Iris pigment epithelial cell (primary cell): ENCODE data around the gene CALN1.
A peak's percentile ranks its signal among the peaks of the same experiment; 100 is the strongest.
"Not testable (repeated sequence)": the region's sequence is repeated elsewhere in the genome, so short reads cannot be mapped to it uniquely, and the experiment has no call there.

Experiments used
- DNase-seq: peaks from one replicate; pipeline ENCODE4 v3.0.0-alpha.2; 2011; ENCODE audit warnings: low read depth

The CALN1 gene

DNA sequence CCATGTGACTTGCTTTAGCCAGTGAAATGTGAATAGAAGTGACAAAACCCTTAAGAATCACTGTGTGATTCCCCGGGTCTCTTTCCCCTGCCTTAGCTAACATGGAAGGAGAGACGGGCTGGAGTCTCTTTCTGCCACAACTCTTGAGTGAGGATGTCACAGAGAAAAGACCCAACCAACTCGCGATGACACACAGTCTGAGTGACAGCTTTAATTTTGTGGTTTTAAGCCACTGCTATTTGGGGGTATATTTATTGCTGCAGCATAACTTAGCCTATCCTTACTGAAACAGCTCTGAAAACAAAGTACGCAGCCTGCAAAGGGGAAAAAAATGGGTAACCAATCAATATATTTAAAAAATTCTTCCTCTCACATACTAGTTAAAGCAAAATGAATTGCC, 319.4 kb downstream of the CALN1 start:
- DNase-seq = no peak

DNA sequence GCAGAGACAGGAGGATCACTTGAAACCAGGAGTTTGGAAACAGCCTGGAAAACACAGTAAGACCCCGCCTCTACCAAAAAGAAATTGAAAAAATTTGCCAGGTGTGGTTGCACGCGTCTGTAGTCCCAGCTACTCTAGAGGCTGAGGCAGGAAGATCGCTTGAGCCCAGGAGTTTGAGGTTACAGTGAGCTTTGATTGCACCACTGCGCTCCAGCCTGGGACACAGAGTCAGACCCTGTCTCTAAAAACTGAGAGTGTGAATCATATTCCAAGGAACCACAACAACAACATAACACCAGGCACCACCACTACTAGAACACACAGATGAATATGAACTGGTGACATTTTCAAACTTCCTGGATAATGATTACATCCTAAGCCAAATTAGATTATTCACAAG, 324.2 kb downstream of the CALN1 start:
- DNase-seq = no peak

DNA sequence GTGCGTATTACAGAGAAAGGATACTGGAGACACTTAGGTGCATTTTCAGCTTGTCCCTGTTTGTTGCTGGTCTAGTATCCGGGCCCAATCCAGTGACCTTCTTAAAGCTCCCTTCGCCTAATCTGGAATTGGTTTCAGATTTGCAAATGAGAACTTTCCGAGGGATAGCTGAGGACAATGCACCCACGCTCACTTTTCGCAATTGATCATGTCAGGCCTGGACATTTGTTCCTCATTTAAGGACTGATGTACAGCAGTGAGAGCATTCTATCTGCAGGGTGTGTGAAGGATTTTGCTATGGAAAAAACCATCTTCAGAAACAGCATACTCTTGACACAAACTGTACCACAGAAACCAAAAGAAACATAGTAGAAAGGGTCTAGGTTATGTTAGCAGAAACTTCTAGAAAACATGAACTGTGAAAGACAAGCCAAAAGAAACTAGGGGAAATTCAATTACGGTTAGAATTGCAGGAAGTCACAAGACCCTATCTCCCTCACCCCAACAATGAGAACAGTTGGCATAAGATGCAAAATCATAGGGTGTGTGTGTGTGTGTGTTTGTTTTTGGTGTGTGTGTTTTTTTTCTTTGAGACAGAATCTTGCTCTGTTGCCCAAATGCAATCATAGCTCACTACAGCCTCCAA, 331.1 kb downstream of the CALN1 start:
- no peak for DNase-seq

DNA sequence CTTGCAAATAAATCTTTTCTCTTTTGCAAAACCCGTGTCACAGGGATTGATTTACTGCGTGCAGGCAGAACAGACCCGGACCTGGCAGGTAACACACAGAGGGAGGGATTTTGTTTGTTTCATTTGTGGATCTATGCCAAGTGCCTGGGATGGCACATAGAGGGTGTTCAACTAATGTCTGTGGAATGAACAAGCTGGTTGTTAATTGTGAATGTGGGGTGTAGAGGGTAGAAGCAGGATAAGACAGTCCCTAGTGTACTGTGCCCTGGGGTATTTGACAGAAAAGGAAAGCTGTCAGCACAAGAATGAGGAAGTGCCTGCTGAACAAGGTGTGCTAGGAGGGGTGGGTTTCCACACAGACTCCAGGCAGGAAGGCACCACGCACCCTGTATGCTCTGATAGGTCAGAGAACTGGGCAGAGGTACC, 331.8 kb downstream of the CALN1 start:
- DNase-seq = no peak

DNA sequence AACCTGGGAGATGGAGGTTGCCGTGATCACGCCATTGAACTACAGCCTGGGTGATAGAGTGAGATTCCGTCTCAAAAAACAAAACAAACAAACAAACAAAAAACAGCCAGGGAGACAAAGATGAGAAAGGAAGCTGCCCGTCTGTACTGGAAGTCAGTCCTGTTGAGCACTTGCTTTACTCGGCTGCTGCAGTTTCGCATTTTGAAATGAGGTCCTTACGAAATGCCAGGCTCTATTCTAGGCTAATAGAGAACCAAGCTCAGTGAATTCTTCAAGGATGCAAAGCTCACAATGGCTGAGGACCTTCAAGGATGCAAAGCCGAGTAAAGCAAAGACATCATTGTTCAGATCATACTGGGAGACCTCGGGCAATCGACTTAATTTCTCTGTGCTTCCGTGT, 333.3 kb downstream of the CALN1 start:
- no peak for DNase-seq

DNA sequence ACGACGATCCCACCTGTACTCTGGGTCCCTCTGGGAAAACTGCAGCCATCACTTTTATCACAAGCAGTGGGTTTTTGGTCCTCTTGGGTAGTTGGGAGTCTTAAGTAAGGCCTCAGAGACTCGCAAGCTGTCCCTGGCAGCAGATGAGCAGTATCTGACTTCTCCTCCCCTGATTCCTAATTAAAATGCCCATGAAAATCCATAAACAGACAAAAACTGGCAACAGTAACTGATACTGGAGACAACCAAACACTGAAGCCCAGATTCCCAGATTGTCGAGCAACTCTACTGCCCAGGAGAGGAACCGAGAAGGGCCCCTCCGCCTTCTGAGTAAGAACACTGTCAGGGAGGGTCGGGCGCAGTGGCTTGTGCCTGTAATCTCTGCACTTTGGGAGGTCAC, 333.8 kb downstream of the CALN1 start:
- no peak for DNase-seq

DNA sequence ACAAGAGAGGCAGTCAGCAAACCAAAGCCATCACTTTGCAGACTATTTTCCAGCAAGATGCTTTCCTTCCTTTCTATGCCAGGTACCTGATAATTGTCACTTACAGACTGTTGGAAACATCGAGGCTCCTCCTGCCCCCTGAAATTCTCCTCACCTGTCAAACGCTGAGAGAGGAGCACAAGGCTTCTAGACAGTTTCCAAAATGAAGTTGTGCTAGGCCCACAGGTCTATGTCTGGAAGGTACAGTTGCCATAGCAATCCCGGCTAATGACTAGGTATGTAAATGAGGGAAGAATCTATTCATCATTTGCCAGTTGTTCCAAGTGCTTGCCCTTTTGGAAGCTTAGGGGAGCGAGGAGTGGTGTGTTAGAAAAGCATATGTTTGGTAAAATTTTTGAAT, 334.4 kb downstream of the CALN1 start:
- DNase-seq = no peak

DNA sequence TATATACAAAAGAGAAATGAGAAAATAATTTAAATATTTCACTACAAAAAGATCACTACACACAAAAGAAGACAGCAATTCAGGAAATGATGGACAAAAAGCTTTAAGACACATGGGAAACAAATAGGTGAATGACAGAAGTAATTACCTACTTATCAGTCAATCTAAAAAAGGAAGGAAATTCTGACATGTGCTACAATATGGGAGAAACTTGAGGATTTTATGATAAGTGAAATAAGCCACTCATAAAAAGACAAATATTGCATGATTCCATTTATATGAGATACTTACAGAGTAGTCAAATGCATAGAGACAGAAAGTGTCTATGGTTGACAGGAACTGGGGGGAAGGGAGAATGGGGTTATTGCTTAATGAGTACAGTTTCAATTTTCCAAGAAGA, 339.2 kb downstream of the CALN1 start:
- DNase-seq = no peak

DNA sequence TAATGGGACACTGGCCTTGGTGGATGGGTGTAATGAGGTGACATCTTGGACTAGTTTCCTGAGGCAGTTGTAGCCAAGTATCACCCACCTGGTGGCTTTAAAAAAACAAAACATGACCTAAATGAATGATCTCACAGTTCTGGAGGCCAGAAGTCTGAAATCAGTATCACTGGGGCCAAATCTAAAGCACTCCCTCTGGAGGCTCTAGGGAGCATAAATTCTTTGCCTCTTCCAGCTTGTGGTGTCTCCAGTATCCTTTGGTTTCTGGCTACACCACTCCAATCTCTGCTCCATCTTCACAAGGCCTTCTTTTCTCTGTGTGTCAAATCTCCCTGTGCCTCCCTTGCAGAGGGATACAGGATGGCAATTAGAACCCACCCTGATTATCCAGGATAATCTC, 342.9 kb downstream of the CALN1 start:
- DNase-seq = no peak

DNA sequence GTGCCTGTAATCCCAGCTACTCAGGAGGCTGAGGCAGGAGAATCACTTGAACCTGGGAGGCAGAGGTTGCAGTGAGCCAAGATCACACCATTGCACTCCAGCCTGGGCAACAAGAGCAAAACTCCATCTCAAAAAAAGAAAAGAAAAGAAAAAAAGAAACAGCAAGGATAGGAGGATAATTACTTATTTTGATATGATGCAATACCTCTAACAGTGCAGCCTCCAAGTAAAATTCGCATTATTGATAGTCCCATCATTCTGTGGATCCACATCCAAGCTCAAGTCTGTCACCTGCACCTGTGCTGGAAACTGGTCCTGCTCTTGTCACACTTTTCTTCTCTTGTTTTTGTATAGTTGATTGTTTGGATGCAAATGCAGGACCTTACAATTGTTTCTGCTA, 346.4 kb downstream of the CALN1 start:
- not testable (repeated sequence) for DNase-seq

DNA sequence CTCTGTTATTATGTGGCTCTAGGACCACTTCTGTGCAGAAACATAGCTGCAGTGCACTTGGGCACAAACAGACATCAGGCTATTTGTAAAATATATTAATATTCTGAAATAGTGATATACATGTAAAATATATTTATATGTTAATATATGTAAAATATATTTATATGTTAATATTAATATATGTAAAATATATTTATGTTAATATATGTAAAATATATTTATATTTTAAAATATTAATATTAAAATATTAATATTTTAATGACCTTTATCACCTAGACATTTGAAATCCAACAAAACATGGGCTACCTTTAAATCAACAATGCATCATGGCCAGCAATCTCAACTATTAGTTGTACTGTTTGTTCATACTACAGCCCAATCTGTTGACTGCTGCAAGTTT, 347.2 kb downstream of the CALN1 start:
- no peak for DNase-seq

DNA sequence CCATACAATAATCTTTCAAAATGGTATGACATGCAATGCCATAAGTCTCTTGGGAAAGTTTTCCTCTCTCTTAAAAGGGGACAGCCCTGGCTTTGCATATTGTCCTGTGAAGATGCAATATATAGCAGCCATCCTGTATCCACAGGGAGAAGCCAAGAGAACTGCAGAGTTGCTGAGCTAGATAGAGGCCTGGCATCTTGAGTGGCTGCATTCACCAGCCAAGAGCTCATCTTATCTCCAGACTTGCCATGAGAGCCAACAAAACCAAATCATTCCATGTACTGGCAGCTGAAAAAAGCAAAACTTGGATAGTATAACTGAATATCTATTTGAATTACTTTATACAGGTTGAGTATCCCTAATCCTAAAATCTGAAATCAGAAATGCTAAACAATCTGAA, 348.8 kb downstream of the CALN1 start:
- DNase-seq = no peak

DNA sequence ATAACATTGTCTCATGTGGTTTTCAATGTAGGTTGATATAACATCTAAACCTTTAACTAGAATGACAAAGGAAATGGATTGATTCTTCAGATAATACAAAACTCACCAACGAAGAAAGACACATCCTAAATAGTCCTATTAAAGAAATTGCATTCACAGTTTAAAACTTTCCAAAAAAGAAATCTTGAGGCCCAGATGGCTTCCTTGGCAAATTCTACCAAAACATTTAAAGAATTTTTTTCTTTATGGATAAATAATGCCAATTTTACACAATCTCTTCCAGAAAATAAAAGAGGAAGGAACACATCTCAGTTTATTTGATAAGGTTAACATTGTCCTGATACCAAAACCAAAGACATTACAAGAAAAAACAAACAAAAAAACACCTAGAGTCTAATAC, 349.5 kb downstream of the CALN1 start:
- no peak for DNase-seq

DNA sequence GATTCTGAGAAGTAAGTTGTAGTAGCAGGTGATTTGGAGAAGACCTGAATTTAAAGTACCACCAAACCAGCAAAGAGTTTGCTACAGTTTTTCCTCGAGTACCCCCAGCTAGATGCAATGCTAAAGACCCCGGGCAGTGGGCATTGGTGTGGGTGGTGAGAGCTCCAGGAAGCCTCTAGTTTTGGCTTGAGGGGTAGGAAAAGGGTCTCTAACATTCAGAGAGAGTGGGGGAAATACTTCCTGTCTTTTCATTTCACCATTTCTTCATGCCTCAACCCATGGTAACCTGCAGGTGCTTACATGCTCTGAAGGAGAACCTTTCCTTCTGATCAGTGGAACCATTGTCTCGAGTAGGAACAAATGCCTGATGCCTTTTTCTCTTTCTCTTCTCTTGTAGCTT, 352.2 kb downstream of the CALN1 start:
- DNase-seq = no peak

DNA sequence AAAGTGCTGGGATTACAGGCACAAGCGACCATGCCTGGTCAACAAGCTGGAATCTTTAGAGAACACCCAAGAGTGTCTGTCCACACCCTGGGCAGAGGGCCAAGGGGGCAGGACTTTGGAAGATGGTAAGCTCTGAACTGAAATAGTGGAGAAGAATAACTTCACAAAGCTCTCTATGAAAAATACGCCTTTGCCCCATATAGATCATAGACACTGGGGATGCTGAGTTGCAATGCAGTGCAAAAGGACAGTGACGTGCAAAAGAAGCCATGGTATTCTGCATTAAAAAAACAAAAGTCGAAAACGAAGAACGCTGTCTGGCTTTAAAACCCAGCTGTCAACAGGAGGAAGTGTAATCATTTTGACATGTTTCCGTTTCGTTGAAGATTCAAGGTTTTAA, 353.6 kb downstream of the CALN1 start:
- no peak for DNase-seq

DNA sequence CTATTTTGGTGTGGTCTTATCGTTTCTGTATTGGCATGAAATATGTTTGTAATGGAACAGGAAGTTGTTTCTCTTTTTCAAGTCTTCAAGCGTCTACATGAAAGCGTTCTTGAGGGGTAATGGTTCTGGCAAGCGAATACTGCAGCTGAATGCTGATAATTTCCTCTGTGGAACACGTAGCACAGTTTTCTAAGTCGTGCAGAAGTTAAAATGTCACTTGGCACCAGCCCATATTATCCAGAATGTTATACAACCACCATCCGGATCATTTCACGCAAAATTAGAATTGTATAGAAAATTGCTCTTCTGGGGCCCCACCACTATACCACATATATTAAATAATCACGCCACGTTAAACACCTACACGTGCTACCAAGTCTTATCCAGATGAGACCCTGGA, 354.3 kb downstream of the CALN1 start:
- DNase-seq = no peak

DNA sequence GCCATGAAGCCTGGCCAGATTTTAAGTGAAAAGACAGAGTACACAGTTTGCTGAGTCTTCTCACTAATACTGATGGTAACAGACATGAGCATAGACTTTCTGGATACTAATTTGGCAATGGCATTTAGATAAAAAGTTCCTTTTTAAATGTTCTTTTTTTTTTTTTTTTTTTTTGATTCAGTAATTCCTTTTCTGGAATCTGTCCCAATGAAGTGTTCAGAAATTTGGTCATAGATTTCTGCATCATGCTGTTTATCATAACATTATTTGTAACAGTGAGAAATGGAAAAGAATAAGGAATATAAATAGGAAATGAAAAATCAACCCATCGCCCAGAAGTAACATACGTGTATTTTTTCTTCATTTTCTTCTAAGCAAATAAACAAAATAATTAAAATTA, 354.9 kb downstream of the CALN1 start:
- no peak for DNase-seq

DNA sequence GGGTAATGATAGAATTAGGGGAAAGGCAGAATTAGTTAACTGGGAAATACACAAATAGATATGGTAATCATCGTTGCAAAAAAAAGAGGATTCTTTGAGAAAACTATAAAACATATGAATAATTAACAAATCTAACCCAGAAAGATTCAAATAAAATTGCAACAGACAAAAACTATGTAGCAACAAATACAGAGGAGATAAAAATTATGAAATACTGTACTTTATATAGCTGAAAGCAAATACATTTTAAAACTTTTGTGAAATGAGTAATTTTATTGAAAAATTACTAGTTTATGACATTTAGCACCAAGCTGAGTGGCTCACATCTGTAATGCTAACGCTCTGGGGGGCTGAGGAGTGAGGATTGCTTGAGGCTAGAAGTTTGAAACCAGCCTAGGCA, 356.7 kb downstream of the CALN1 start:
- no peak for DNase-seq

DNA sequence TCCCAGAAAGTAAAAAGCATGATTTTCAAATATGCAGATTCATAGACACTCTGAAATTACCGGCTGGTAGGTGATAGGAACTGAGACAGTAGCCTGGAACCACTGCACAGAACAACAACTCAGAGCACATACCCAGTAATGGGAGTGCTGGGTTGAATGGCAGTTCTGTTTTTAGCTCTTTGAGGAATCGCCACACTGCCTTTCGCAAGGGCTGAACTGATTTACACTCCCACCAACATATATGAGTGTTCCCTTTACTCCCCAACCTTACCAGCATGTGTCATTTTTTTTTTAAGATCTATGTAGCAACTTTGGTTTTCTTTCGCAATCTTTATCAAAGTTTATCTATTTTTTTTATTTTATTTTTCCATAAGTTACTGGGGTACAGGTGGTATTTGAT, 358.8 kb downstream of the CALN1 start:
- DNase-seq = no peak

DNA sequence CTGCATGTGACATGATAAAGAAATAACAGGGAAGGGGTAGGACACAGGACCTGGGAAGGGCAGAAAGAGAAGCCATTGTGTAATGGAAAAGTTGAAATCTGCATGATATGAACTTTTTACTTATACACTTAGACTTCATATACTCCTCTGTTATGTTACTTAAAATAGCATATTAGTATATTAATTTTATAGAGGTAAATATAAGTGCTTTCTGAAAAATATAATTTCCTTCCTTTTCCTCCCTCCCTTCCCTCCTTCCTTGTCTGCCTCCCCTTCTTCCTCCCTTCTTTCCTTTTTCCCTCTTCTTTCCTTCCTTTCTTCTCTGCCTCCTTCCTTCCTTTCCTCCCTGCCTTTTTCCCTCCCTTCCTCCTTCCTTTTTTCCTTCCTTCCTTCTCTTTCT, 363.7 kb downstream of the CALN1 start:
- no peak for DNase-seq

DNA sequence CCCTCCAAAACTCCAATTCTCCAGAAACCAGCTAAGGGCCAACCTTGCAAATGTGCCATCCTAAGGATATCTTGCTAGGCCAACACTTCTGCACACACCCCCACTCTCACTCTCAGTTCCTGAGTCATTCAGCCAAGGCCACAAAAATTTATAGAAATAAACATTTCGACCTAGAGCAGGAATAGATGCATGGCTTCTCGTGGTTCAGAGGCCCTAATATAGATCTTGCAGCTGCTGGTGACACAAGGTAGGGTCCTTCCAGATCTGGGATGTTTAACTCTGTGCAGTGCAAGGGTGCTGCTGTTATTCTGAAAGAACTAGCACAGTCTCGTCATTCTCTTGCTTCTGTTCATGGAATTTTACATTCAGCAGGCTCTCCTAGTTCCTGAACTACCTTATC, 369.3 kb downstream of the CALN1 start:
- DNase-seq = peak; percentile 20

DNA sequence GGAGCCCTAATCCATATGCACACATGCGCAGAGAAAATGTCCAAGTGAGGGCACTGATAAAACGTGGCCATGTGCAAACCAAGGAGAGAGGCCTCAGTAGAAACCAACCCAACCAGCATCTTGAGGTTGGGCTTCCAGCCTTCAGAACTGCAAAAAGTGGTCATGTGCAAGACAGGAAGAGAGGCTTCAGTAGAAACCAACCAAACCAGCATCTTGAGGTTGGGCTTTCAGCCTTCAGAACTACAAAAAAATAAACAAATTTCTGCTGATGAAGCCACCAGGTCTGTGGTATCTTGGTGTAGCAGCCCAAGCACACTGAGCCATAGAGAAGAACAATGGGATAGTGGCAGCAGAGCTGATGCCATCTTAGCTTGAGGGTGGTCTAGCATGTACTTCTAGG, 371.5 kb downstream of the CALN1 start:
- no peak for DNase-seq

DNA sequence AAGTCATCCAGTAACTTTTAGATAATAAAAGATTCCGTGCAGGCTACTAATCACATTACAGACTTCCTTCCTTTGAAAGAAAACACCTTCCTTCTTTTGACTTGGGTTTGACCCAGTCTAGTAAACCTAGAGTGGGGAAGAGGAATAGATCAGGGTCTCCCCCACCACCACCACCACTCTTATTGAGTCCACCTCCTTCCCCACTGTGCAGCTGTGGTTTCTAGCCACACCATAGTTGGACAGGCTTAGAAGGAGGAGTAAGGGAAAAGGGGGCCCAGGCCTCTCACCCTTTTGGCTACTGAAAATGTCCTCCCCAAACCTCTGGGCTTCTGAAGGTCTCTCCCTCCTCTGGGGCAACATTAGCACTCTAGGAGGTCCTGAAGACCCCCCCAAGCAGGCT, 372.7 kb downstream of the CALN1 start:
- DNase-seq = no peak

DNA sequence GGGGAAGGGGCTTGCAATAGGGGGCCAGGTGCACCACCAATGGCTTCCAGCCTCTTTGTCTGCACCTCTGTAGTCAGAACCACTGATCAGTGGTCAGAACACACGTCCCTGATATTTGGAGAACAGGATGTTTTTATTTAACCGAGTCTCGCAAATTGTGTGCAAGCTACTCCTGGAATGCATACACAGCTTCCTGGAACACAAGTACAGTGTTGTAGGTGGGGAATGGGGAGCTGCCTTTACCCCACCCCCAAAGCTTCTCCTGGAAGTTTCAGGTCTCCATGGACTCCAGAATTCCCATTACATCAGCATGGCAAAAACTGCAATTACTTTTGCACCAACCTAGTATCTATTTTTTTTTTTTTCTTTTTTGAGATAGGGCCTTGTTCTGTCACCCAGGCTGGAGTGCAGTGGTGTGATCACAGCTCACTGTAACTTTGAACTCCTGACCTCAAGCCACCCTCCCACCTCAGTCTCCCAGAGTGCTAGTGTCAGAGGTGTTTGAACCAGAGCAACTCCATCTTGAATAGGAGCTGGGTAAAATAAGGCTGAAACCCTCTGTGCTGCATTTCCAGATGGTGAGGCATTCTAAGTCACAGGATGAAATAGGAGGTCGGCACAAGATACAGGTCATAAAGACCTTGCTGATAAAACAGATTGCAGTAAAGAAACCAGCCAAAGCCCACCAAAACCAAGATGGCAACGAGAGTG, 374.0 kb downstream of the CALN1 start:
- DNase-seq = no peak
